GM18499 (cell line): Measurements from ENCODE around the gene TRMT61B.

ENCODE experiments used
- ATAC-seq: cut with Tn5 transposase; IDR thresholded peaks from one replicate; pipeline ENCODE4 v1.9.1; 2021; ENCODE audit warnings: moderate number of reproducible peaks; ENCODE audit not compliant: insufficient read depth, unreplicated experiment

TRMT61B gene

DNA sequence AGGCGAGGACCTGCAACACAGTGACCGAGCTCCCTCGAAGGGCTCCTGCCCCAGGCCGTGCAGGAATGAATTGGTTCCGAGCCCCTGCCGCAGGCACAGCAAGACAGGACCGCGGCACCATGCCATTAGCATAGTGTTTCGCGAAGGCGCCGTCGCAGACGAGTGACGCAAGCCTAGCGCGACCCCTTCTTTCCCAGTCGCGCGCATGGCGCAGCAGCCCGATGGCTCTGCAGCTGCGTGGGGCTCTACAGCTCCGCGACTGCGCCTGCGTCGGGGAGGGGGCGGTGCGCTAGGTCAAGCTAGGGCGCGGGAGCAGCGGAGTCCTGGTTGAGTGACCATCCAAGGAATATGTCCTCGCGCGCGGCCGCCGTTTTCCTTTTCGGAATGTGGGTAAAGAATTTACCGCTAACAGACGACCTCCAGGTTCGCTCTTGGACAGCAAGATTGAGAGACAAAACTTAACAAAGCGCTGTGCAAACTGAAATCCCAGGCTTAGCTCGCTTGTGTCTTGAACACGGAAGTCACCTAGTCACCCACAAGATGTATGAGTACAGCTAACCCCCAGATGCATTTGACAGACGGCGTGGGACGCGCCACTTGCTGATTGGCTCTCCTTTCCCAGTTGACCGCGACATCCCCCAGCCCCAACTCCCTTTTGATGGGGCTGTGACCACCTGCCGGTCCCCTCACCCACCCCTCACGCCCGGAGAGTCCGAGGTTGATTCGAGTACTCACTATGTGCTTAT is at the start of gene TRMT61B:
Gene TRMT61B (minus strand): TSS at position 164 of the 746 bp plus-strand sequence. CDS start 32 bp downstream, at position 132.
- ATAC-seq = peak; percentile 60

DNA sequence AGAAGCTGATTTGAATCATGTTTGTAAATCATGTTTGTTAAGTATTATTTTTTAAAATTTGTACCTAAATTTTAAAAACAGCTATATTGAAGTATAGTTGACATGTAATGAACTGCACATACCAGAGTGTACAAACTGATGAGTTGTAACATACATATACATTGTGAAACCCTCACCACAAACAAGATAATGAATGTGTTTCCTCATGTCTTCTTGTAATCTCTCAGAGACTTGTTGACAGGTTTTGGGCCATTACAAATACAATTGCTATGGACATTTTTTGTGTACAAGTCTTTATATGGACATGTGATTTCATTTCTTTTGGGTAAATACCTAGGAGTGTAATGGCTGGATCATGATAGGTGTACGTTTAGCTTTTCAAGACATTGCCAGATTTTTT is 45.8 kb upstream of the TRMT61B start:
- ATAC-seq = no peak

DNA sequence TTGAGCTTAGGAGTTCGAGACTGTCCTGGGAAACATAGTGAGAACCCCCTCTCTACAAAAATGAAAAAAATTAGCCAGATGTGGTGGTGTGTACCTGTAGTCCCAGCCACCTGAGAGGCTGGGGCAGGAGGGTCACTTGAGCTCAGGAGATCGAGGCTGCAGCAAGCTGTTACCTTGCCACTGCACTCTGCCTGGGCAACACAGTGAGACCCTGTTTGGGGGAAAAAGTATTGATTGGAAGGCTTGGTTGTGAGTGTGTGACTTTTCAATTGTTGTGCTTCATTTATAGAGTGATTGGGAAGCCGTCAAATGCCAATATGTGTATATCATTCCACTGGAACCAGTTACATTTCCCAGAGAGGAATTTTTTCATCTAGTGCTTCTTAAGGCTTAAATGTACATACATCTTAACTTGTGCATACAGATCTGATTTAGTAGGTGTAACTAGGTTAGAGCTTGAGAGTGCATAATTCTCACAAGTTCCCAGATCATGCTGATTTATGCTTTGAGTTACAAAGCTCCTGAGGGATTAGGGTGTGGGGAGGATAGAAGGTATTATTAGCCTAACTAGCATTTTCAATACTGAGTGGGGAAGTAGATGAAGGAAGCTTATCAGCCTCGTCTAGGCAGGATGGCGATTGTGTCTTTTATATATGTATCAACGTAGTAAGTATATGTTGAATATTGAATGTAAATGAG is 39.7 kb upstream of the TRMT61B start:
- ATAC-seq = no peak

DNA sequence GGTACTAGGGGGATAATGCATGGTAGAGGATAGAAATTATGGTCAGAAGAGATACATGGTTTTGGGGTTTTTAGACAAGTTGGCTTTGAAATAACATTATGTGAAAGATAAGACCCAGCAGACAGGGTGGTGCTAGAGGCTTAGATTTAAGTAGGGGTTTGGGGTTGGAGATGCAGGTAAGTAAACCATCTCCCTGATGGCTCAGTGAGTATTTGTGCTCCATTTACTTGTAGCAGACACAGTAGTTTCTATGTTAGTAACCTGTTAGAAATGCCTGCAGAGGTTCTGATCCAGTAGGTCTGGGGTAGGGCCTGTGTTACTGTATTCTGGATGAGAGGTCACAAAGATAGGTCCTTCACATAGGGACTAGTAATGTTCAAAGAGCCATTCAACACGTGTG is 38.1 kb upstream of the TRMT61B start:
- ATAC-seq = no peak

DNA sequence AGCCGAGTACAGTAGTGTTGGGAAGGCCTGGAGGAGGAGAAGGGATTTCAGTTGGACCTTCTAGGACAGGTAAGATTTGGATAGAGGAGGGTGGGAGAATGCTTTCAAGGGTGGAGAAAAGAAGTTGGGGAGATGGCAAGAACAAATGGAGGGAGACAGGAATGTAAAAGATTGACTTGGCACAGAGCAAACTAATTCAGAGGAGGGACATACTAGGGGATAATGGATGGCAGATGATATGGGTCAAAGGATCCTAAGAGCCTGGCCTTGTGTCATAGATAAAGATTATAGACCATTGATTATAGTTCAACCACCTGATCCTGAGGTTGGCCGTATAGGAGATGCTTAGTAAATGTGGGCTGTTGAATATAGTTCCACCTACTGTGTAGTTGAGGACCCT is 36.7 kb upstream of the TRMT61B start:
- ATAC-seq = no peak

DNA sequence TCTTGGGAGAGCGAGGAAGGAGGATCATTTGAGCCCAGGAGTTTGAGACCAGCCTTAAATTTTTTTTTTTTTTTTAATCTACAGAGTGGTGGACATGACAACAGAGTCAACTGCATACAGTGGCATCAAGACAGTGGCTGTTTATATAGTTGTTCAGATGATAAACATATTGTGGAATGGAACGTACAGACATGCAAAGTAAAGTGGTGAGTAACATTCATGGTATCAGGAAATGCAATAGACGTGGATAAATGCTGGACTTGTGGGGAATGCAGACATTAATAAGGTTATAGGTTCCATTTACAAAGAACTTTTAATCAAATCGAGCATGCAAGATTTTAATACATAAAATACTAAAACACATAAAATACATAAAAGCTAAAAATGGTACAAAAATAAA is 36.3 kb upstream of the TRMT61B start:
- no peak for ATAC-seq

DNA sequence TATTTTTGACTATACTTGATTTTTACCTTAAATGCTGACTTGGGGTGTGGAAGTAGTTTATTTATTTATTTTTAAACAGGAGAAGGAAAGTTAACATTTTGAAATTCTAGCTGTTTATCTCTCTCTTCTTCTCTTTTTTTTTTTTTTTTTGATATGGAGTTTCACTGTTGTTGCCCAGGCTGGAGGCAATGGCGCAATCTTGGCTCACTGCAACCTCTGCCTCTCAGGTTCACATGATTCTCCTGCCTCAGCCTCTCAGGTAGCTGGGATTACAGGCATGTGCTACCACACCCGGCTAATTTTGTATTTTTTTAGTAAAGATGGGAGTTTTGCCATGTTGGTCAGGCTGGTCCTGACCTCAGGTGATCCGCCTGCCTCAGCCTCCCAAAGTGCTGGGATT is 35.4 kb upstream of the TRMT61B start:
- no peak for ATAC-seq

DNA sequence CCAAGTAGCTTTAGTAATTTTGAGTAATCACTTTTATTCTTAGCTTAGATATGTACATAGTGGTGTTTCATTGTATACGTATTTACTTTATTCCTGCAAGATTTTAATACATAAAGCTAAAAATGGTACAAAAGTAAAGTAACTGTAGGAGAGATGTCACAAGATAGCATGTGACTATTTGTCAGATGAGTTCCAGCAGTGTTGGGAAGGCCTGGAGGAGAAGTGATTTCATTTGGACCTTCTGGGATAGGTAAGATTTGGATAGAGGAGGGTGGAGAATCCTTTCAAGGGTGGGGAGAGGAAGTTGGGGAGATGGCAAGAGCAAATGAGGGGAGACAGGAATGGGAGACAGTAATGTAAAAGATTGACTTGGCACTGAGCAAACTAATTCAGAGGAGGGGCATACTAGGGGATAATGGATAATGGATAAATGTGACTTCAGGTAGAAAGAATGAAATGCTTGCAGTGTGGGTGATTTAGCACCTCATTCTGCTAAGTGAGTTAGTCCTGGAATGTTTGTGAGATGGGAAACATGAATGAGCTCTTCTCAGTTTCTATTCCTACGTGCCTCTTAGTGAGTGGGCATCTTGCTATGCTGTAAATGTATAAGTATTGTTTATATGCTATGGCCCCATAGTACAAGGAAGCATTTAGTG is 34.8 kb upstream of the TRMT61B start:
- no peak for ATAC-seq

DNA sequence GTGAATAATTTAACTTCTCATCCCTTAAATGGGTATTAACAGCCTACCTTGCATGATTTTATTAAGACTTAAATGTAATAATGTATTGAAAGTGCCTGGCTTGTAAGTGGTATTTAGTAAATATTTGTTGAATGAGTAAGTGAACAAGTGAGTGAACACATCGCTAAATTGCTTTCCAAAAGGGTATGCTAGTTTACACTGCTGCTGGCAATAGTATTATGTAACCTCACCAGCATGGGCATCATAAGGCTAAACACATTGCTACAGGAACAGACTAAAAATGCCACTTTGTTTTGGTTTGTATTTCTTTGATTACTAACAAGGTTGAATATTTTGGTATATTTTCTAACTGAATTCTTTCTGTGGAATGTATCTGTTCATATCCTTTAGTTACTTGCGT is 34.2 kb upstream of the TRMT61B start:
- no peak for ATAC-seq

DNA sequence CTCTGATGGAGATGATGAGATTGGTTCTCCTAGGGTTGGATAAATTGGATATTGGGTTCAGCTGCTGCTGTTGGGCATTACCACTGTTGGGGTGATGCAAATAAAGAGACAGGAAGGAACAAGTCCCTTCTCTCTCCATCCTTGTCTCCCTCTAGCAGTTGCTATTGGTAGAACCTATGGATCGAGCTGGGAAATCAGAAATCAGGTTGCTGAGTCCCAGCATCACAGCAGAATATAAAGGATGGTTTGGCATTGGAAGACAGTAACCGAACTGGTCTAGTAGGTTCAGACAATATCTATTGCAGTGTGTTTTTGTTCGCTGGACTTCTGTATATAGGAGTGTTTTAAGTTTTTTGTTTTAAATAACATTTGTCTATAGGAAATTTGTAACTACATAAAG is 32.5 kb upstream of the TRMT61B start:
- ATAC-seq = no peak

DNA sequence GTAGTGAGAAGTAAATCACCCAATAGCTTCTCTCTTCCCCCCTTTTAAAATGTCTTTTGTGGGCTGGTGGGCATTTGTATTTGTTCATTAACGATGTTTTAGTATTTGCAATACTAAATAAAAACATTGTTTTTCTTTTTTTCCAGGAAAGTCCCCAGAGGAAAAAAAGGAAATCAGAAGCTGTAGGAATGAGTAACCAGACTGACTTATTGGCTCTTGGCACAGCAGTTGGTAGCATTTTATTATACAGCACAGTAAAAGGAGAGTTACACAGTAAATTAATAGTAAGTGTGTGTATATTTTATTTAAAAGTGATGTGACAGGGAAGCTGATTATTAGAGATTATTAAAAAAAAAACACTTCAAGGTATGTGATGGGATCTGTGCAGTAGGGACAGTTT is 31.7 kb upstream of the TRMT61B start:
- no peak for ATAC-seq

DNA sequence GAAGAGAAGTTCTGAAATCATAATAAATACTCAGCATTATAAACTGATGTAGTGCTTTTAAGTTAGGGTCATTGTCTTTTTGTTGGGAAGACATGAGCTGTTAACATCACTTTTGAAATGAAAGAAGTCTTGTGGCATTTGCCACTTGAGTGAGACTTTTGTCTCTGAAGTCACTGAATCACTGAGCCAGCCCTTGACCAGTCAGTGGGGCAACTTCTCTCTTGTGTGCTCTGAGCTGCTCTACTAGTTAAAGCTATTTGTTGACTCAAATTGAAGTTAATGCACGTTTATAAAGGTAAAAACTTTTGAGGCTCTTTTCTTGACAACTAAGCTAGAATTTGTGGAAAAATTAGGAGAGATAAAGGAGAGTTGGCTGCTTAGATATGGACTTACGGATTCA is 31.1 kb upstream of the TRMT61B start:
- no peak for ATAC-seq

DNA sequence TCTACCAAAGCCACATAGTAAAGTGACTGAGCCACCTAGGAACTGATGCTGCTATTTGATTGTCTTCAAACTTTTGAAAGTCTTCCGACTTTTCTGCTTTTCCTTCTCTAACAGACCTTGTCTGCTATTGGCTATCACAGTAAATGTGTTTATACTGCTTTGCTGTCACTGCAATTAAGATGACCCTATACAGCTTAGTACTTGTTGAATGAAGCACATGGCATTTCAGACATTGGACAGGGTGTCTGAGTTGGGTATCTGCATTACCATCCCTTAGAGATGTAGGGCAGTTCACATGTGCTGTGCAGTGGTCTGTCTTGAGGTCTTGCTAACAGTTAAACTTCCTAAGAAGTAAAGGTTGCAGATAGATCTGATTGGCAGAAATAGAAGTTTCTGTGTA is 27.9 kb upstream of the TRMT61B start:
- ATAC-seq = no peak

DNA sequence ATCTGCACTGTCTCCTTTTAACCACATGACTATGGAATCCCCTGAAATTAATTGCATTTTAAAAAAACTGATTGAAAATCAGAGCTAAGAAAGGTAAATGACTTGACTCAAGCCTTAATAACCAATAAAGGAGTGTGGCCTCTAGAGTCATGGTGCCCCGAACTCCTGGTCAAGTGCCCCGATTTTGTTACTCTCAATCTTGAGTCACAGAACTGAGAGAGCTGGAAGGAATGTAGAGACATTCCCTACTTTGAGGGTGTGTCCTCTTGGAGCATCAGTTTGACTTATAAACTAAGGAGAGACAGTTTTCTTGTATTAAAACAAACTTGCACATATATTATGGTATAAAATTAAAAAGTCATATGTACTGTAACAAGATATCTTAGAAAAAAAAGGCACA is 26.8 kb upstream of the TRMT61B start:
- ATAC-seq = no peak

DNA sequence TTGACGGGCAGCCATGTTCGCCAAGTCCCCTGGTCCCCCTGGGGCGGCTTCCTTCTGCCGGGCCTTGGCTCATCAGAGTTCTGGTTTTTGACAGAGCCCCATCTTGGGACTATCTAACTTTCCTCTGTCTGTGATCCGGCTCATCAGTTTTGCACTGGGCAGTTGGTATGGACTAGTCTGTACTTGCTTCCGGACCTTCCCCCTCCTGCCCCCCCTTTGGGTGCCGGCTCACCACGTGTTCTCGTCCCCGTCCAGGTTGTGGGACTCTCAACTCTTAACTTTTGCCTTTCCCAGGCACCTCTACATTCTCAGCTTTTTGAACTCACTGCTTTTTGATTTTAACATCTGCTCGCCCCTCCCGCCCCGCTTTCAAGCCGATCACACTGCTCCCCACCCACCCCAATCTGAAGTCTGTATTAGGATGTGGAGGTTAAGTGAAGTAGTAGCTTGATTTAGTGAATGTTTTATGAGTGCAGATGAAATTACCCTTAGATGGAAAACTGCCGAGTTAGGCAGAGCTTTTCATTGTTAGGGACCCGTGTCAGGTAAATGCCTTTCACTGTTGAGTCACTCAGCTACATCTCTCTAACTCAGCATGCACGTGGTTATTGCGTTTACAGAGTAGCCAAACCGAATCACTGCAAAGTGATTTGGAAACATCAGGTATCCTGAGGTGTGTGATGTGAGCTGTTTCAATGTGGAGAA is 25.2 kb upstream of the TRMT61B start:
- ATAC-seq = no peak

DNA sequence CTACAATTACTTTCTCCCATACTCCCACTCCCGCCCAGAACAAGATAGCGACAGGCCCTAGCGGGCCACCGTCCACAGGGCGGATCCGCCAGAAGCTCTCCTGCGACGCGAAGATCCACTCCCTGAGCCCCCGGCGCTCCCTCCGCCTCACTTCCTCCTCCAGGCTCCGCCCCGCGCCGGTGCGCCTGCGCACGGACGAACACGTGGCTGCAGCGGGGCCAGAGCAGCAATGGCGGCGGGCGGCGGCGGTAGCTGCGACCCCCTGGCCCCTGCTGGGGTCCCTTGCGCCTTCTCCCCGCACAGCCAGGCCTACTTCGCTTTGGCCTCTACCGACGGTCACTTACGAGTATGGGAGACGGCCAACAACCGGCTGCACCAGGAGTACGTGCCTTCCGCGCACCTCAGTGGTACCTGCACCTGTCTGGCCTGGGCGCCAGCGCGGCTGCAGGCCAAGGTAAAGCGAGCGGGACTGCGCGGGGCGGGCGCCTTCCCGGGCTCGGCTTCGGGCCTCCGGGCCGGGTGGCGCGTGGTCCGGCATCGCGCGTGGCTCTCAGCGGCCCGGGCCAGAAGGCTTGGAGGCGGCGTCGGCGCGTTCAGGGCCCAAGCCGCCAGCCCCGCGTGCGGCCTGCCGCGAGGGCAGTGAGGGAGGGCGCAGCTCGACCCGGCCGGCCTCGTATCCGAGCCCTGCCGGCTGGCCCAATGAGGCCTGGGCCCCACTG is 24.5 kb upstream of the TRMT61B start, which contains the start of gene WDR43:
Gene WDR43 (plus strand): TSS at position 198 of the 719 bp plus-strand sequence. CDS start 32 bp downstream, at position 230.
- ATAC-seq = peak; percentile 73

DNA sequence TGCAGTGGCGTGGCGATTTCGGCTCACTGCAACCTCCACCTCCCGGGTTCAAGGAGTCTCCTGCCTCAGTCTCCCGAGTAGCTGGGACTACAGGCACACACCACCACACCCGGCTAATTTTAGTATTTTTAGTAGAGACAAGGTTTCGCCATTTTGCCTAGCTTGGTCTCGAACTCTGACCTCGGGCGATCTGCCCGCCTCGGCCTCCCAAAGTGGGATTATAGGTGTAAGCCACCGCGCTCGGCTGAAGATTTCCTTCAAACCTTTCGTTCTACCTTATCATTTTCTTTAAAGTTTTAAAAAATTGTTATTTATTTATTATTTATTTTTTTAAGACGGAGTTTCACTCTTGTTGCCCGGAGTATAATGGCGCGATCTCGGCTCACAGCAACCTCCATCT is 23.4 kb upstream of the TRMT61B start:
- ATAC-seq = no peak

DNA sequence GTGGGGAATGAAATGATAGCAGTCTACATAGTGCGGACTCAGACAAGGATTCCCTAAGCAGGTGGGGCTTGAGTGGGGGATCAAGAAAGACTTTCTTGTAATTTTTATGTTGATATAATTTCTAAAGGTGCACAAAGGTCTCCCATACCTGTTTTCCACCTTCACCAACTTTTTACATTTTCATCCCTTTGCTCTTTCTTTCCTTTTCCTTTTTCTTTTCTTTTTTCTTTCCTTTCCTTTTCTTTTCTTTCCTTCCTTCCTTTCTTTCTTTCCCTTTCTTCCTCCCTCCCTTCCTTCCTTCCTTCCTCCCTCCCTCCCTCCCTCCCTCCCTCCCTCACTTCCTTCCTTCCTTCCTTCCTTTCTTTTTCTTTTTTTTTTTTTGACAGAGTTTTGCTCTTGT is 10.1 kb upstream of the TRMT61B start:
- ATAC-seq = no peak

DNA sequence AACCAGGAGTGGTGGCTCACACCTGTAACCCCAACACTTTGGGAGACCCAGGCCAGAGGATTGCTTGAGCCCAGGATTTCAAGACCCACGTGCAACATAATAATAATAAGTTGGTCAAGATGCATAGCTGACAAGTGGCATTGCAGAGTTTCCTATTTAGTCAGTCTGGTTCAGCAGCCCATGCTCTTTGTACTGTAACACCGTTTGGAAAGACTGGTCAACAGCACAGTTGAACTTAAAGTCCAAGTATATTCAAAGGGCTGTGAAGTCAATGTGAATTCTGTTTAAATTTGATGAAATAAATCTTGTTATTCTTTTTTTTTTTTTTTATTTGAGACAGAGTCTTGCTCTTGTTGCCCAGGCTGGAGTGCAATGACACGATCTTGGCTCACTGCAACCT is 1.5 kb upstream of the TRMT61B start:
- ATAC-seq = no peak

DNA sequence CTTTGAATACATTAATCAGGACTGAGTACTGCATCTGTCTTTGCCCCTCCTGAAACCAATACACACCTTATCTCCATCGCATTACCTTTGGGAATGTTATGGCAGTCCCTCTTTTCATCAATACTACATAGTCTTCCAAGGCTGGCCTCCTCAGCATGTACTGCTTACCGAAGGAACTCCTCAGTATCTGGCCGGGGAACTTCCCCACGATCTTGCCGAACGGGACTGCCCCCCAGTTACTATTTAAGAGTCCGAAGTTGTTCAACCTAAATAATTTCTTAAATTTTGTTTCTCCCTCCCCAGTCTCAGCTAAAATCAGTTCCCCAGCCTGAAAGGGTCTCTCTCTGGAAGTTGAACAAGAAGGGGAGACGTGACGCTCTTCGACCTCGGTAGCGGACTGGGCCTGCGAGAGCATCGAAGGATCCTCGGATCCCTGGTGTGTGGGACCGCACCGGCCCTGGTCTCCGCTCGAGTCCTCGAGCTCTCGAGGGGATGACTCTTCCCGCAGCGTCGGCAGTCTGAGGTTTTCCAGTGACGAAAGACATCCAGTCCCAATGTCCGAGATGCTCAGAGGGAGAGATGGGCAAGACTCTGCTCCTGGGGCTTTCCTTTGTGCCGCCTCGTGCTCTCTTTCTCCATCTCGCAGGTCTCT is 489 bp downstream of the TRMT61B start:
- no peak for ATAC-seq
